NCI-H446 treated with DMSO at 0.1 percent for 48 hours (cell line): ENCODE results near the gene S100P.

ENCODE experiments used
- DNase-seq: peaks from one replicate; lab custom pipeline; 2025; lab: John Stamatoyannopoulos, UW

S100P gene

GRCh38 chr4:6673191-6673659 is 20.5 kb upstream of the S100P start:
- peak; percentile 3 for DNase-seq

- DNase-seq, result peak; percentile 79
Measured at GRCh38 chr4:6673660-6674499, 19.8 kb upstream of the S100P start.

DNA sequence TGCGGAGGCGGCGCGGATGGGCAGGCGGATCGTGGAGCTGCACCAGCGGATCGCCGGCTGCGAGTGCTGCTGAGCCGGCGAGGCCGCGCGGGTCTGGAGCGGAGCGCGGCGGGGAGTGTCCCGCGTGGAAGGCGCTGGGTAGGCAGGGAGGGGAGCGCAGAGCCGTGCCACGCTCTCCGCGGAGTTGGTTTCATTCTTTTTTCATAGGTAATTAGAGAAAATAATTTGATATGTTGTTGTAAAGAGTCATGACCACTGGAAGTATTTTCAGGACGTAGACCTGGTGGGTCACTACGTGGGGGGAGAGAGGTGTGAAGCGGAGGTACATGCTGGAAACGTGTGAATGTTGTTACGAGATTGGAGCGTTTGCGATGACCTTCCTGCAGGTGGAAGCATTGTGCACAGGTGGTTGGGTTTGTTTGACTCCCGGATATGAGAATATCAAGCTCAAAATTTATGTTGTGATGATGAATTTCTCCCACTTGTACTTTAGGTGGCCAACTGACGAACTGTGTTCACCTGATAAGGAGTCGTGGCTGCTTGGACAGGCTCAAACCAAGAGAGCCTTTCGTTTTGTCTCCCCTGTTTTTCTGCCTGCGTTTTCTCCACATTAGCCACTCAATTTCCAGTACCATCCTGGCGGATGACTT is 19.1 kb upstream of the S100P start:
- no peak for DNase-seq

GRCh38 chr4:6676722-6677558 is 16.7 kb upstream of the S100P start:
- DNase-seq, result no peak

DNA sequence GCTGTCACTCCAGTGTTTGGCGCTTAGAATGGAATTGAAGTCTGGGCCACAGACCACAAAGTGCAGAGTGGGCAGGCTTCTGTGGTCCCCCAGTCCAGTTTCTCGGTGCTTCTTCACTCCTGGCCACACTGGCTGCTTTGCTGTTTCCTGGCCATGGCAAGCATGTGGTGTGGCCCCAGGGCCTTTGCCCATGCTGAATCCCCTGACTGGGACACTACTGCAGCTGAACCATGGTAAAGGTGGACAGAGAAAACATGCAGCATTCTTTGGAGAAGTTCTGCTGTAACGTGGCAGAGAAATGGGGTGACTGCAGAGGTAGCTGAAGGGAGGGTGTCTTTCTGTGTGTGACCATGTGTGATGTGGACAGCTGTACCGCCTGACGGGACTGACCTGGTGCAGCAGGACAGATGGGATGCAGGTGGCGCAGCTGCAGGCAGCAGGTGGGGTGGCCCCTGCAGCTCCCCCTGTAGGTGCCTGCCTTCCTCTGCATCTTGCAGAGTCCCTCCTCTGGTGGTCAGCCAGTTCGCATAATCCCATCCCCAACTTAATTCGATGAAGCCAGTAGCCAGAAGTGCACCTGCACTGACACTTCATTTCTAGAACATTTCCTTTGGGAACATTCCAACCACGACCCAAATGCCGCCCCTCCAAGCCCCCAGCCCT is 13.2 kb upstream of the S100P start:
- DNase-seq, result no peak

GRCh38 chr4:6681191-6681590 is 12.5 kb upstream of the S100P start:
- no peak for DNase-seq

GRCh38 chr4:6682862-6683590 is 10.7 kb upstream of the S100P start:
- DNase-seq, result no peak

GRCh38 chr4:6684656-6685055 is 9.0 kb upstream of the S100P start:
- no peak for DNase-seq

DNA sequence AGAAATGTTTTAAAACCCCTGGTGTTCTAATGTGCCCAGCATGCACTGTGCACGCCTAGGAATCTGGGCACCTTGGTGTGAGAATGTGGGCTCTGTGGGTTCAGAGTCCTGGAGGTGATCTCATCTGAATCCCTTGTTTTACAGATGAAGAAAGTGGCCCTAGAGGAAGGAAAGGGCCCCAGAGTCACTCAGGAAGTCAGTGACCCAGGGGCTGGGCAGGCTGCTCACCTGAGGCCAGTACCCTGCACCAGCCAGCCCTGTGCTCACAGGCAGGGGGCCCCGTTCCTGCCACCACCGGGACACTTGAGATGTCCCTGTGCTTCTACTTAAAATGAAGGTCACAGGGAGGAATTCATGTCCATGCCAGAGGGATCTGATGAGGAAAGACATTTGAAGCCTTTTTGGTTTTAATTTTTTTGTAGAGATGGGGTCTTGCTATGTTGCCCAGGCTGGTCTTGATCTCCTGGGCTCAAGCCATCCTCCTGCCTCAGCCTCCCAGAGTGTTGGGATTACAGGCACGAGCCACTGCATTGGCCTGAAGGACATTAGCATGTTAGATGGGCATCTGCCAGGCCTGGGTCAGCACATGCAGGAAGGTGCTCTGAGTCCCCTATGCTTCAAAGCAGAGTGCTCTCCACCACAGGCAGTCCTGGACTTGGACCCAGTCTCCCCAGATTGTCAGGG is 7.4 kb upstream of the S100P start:
- DNase-seq, result no peak

- DNase-seq, result no peak
Measured at GRCh38 chr4:6687947-6688878, 5.5 kb upstream of the S100P start.

DNA sequence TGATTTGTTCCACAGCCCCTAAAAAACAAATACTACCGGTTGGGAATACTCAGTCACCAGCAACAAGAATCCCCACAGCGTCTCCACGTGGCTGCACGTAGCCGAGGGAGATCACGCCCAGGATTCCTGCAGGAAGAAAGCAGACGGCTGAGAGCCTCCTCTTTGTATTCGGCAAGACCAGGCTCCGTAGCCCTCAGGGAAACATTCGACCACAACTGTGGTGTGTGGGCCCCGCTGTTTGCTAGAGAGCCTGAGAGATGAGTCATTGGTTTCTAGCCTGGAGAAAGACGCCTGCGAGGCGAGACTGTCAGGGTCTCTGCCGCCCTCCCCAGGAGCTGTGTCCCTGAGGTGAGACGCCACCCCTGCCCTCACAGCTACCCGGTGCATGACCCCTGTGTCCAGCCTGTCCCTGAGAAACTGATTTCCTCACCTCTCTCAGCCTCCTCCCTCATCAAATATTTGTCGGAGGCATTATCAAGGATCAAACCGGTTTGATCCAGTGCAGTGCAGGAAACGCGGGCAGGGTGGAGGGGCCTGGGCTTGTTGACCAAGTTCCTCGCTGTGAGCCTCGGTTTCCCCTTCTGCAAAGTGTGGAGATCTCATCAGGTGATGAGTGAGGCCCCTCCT is 4.7 kb upstream of the S100P start:
- no peak for DNase-seq

- DNase-seq, result no peak
Measured at GRCh38 chr4:6689506-6689960, 4.1 kb upstream of the S100P start.

DNA sequence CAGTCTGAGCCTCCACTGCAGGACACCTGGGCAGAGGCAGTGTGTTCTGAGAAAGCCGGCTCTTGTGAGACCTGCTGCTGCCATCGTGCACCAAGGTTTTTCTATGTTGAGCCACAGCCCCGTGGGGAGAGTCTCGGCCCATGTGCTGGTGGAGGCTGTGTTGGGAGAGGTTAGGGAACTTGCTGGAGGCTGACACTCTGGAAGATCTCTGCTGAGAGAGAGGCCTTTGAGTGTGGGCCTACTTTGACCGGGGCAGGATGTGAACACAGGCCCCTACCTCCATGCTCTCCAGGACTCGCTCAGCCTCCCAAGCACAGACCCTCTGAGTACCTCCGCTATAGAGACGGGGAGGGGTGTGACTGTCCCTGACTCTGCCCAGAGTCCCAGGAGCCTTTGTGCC is 1.3 kb upstream of the S100P start:
- DNase-seq, result no peak

GRCh38 chr4:6692806-6693205 is 872 bp upstream of the S100P start:
- no peak for DNase-seq

DNA sequence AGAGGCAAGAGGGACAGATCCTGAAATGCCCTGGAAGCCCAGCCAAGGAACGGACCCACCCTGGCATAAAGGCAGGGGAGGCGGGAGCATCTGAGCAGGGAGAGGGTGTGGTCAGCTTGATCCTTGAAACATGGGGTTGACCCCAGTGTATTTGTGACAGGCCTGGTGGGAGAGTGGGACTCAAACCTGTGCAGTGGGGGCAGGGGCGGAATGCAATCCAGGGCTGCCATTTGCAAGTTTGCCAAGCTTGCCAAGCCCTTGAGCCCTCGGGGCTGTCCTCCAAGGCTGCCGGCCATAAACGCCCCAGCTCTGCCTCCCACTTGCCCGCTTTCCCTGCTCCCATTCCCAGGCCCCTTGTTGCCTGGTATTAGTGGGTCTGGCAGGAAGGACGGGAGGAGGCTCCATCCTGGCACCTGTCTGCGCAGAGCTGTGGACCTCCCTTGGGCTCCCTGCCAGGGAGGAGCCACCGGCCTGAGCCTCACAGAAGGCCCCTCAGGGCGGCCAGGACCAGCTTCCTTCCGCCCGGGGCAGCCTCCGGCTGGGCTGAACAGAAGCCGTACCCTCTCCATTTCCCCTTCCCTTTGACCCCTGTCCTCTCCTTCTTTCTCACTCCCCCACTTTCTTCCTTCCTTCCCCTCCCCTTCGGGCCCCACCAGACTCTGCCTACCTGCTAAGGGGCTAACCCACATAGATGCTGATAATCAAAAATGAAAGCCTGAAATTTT is 661 bp downstream of the S100P start:
- no peak for DNase-seq

- no peak for DNase-seq
Measured at GRCh38 chr4:6695660-6696610, 2.3 kb downstream of the S100P start.

DNA sequence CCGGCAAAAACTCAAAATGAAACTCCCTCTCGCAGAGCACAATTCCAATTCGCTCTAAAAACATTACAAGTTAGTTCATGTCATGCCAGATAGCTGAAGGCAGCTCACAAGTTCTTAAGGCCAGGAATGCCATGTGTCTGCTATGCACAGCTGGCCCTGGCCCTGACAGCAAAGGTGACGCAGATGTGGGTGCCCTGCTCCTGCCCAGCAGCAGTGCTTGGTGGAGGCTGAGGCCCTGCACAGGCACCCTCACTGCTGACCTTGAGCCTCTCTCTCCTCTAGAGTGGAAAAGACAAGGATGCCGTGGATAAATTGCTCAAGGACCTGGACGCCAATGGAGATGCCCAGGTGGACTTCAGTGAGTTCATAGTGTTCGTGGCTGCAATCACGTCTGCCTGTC is 2.9 kb downstream of the S100P start:
- DNase-seq, result no peak
